Fibroblast of villous mesenchyme (primary cell): ENCODE data around the gene B3GNT9. TPM values are rescaled to one million over a fixed set of nuclear protein-coding genes. Genes with fewer than 3 reads are reported as not detected.
A peak's percentile ranks its signal among the peaks of the same experiment; 100 is the strongest.

Source experiments
- DNase-seq: peaks from one replicate; pipeline ENCODE4 v3.0.0-alpha.2; 2010; ENCODE audit warnings: low read depth
- H3K4me3 ChIP-seq: 2 replicates; pipeline ENCODE4 v1.5.1; 2011; ENCODE audit warnings: low read depth, mild to moderate bottlenecking, low read length
- total RNA-seq: library from RNA; depleted of rRNA; stranded (reverse); fragments of >200 nt; gene quantifications from 2 replicates; pipeline ENCODE4 v1.2.3, GENCODE V29; 2012
- TF ChIP-seq, protein P1 (sequence below): IDR thresholded peaks from 2 replicates; pipeline ENCODE4 v1.5.1; 2012; ENCODE audit warnings: low read depth, mild to moderate bottlenecking, low read length; ENCODE audit not compliant: insufficient read depth

Gene B3GNT9
- total RNA-seq, 1 donor: 41.9 TPM

DNA sequence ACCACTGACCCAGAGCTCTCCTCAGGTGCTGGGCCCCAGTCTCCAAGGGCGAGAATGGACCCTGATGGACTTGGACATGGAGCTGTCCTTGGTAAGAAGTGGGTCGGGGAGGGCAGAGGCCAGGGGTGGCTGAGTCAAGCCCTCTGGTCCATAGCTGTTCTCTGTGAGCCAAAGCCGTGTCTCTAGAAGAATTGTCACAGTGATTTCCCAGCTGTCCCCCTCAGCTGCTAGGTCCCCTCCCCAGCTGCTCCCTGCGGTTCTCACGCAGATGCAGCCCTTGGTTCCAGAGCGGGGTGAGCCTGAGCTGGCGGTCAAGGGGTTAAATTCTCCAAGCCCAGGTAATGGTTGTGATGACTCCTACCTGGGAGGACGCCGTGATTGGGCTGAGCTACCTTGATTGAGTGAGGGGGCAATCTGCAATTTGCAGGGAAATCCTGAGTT lies 18.2 kb upstream of the B3GNT9 start:
- DNase-seq: no peak
- TF ChIP-seq, protein P1, sequence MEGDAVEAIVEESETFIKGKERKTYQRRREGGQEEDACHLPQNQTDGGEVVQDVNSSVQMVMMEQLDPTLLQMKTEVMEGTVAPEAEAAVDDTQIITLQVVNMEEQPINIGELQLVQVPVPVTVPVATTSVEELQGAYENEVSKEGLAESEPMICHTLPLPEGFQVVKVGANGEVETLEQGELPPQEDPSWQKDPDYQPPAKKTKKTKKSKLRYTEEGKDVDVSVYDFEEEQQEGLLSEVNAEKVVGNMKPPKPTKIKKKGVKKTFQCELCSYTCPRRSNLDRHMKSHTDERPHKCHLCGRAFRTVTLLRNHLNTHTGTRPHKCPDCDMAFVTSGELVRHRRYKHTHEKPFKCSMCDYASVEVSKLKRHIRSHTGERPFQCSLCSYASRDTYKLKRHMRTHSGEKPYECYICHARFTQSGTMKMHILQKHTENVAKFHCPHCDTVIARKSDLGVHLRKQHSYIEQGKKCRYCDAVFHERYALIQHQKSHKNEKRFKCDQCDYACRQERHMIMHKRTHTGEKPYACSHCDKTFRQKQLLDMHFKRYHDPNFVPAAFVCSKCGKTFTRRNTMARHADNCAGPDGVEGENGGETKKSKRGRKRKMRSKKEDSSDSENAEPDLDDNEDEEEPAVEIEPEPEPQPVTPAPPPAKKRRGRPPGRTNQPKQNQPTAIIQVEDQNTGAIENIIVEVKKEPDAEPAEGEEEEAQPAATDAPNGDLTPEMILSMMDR: no peak
- no peak overlapping the region for H3K4me3 ChIP-seq

DNA sequence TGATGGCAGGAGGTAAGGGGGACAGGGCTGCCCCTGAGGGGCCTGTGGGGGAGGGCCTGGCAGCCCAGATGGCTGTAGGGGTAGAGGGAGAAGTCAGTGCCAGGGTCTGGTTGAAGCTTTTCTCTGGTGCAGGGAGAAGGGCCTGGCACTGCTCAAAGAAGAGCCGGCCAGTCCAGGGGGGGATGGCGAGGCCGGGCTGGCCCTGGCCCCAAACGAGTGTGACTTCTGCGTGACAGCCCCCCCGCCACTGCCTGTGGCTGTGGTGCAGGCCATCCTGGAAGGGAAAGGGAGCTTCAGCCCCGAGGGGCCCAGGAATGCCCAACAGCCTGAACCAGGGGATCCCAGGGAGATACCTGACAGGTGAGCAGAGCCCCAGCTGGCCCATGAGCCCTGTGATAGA lies 16.8 kb upstream of the B3GNT9 start:
- TF ChIP-seq, protein P1: no peak
- H3K4me3 ChIP-seq: no peak overlapping the region

DNA sequence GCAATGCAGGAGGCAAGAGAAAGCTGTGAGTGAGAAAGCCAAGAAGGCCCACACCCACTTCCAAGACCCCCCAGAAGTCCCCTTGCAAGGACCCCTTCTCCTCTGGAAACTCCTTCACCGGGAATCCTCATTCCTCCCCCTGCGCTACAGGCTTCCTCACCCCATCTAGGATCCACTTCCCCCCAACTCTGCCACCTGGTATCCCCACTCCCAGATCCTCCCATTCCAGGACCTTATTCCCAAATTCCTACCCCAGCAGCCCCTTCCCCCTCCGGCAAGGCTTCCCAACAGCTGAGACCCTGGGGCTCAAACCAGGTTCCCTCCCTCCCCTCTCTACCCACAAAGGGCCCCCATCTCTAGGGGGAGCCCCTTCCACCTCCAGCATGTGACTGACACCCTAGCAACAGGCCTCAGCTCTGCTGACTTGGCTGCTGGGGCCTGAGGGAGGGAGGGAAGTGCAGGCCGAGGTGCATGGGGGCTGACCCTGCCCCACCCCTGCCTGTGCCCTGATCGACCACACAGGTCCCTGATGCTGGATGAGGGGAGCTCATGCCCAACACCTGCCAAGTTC lies 15.9 kb upstream of the B3GNT9 start:
- no peak for DNase-seq
- TF ChIP-seq, protein P1: no peak
- H3K4me3 ChIP-seq: no peak overlapping the region

More for the DNA sequence above, 16.8 kb upstream of the B3GNT9 start:
- no peak for DNase-seq

DNA sequence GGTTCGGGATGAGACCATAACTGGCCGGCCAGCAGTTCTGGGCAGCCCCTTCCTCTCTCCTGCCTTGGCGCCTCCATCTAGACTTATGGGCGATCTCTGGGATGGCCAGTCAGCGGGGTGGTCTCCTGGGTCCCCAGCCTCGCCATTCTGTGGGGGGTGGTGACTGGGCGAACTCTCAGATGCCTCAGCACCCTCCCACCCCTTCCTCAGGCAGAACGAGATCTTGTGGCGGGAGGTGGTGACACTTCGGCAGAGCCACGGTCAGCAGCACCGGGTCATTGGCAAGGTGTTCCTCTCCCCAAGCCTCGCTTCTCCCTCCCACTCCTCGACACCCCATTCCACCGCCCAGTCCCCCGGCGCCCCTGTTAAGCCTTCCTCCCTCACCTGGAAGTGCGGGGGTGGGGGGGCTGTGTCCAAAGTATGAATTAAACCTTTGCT lies 15.3 kb upstream of the B3GNT9 start:
- no peak overlapping the region for H3K4me3 ChIP-seq
- TF ChIP-seq, protein P1: no peak
- DNase-seq: no peak

DNA sequence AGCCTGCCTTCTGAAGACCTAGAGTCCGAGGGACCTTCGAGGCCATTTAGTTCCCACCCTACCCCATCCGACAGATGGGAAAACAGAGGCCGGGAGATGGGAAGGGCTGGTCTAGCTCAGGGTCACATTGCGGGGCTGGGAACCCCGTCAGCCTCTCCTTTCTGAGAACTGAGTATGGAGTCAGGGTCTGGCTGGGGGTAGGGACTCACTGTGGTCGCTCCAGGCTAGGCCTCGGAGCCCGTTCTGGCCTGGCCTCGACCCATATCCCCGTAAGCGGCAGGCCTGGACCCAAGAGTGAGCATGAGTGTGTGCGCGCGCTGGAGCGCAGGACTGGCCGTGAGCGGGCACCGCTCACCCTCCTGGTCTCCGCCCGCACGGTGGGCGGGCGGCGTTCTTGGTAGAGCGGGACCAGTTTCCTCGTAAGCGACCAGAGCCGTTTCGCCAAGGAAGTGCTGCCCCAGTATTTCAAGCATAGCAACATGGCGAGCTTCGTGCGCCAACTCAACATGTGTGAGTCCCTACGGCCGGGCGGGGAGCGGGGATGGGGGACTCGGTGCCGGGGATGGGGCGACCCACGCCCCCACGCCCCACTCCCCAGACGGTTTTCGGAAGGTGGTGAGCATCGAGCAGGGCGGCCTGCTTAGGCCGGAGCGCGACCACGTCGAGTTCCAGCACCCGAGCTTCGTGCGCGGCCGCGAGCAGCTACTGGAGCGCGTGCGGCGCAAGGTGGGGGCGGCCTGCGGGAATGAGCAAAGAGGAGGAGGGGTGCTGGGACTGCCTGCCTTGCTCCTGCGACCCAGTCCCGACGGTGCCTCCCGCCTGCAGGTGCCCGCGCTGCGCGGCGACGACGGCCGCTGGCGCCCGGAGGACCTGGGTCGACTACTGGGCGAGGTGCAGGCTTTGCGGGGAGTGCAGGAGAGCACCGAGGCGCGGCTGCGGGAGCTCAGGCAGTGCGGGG lies 14.6 kb upstream of the B3GNT9 start:
- DNase-seq: no peak
- TF ChIP-seq, protein P1: no peak
- peak overlapping the region; percentile 39 for H3K4me3 ChIP-seq

DNA sequence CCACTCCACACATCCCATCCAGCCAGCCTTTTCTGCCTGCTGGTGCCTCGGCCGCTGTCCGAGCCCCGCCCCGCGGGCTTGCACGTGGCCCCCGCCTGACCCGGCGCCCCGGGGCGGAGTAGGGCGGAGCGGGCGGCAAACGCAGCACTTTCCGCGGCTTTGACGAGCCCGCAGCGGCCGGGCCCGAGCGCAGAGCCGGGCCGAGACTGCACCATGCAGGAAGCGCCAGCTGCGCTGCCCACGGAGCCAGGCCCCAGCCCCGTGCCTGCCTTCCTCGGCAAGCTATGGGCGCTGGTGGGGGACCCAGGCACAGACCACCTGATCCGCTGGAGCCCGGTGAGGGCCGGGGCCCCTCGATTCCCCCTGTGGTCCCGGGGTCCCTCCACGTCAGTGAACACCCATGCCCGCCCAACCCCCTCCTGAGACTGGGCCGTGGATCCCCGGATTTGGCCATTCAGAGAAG lies 13.8 kb upstream of the B3GNT9 start, which contains the start of gene HSF4:
HSF4 (plus strand) TSS at position 147 of the 463 bp plus-strand sequence; CDS start at position 214, 67 bp downstream.
- TF ChIP-seq, protein P1: no peak
- peak within 1 kb of the TSS; percentile 47 for H3K4me3 ChIP-seq
- peak; percentile 58 for DNase-seq
